ENCODE data around the gene PPP1R13B. TPM values are rescaled to one million over a fixed set of nuclear protein-coding genes. Genes with fewer than 3 reads are reported as not detected.

PPP1R13B gene
- total RNA-seq, 1 experiment from 2014 or later, result 10.3 TPM

- TF ChIP-seq AFF4 (CRISPR knock-in tag; IDR thresholded peaks at IDR 0.05; ENCODE audit: borderline replicate concordance) (no peak), HMGXB4 (CRISPR knock-in tag; IDR thresholded peaks at IDR 0.05) (no peak), ZNF232 (CRISPR knock-in tag; IDR thresholded peaks at IDR 0.05) (no peak), SOX15 (CRISPR knock-in tag; IDR thresholded peaks at IDR 0.05) (no peak), ATF1 (CRISPR knock-in tag; IDR thresholded peaks at IDR 0.05) (no peak), OVOL2 (CRISPR knock-in tag; IDR thresholded peaks at IDR 0.05; ENCODE audit: borderline replicate concordance) (no peak), ZSCAN18 (CRISPR knock-in tag; IDR thresholded peaks at IDR 0.05) (no peak), SMAD4 (CRISPR knock-in tag; IDR thresholded peaks at IDR 0.05) (no peak), NFYB (CRISPR knock-in tag; conservative IDR thresholded peaks at IDR 0.05; ENCODE audit: low read depth) (no peak), TEAD1 (CRISPR knock-in tag; IDR thresholded peaks at IDR 0.05) (no peak), TEAD4 (CRISPR knock-in tag; IDR thresholded peaks at IDR 0.05) (no peak)
Measured at GRCh38 chr14:103705118-103705503, 142.3 kb downstream of the PPP1R13B start (continued).

GRCh38 chr14:103704708-103705107 is 142.7 kb downstream of the PPP1R13B start:
- POLR2A ChIA-PET, result interaction anchor here (0.9 kb wide), 1 partner anchor 11 kb away, joined by 5 read pairs; the partner anchor contains the start of genes XRCC3 and ZFYVE21
- H3K27ac Mint-ChIP-seq, result peak overlapping the region; percentile 80
- CTCF ChIA-PET, result no interaction called here
- H3K36me3 Mint-ChIP-seq, result peaks cover 40% of the 10 kb centered on the region
- ATAC-seq (no peak), DNase-seq (ENCODE audit: low spot score) (no peak)
- H3K9me3 Mint-ChIP-seq, result no peaks in the 10 kb centered on the region
- TF ChIP-seq PRDM15 (CRISPR knock-in tag; IDR thresholded peaks at IDR 0.05), result no peak
- TF ChIP-seq JUN (CRISPR knock-in tag; IDR thresholded peaks at IDR 0.05), result no peak
- TF ChIP-seq HMGA2 (CRISPR knock-in tag; IDR thresholded peaks at IDR 0.05), result no peak
- TF ChIP-seq ZNF532 (CRISPR knock-in tag; IDR thresholded peaks at IDR 0.05; ENCODE audit: borderline replicate concordance), result no peak
- TF ChIP-seq FOXJ3 (CRISPR knock-in tag; IDR thresholded peaks at IDR 0.05; ENCODE audit: borderline replicate concordance), result no peak
- no peak for TF ChIP-seq HMGXB4 (CRISPR knock-in tag; IDR thresholded peaks at IDR 0.05)
- TF ChIP-seq SMAD4 (CRISPR knock-in tag; IDR thresholded peaks at IDR 0.05), result no peak
- no peak for TF ChIP-seq FOXP1 (CRISPR knock-in tag; IDR thresholded peaks at IDR 0.05; ENCODE audit: borderline replicate concordance)
- no peak for TF ChIP-seq JAZF1 (CRISPR knock-in tag; IDR thresholded peaks at IDR 0.05)
- no peak for TF ChIP-seq ZMAT4 (CRISPR knock-in tag; IDR thresholded peaks at IDR 0.05)
- TF ChIP-seq SMAD3 (CRISPR knock-in tag; IDR thresholded peaks at IDR 0.05; ENCODE audit: borderline replicate concordance), result no peak
- H3K4me3 Mint-ChIP-seq, result no peak overlapping the region
- no peaks in the 10 kb centered on the region; the same call in 1 of the 2 replicates for H3K27me3 Mint-ChIP-seq (ENCODE audit: low read depth)
- H3K4me1 Mint-ChIP-seq, result peaks cover 3% of the 10 kb centered on the region

Measured in WTC11 (cell line).